GM21576 (cell line): Measurements from ENCODE around the gene SMCHD1.
"Not testable (repeated sequence)": the region's sequence is repeated elsewhere in the genome, so short reads cannot be mapped to it uniquely, and the experiment has no call there.

Source experiments
- ATAC-seq: cut with Tn5 transposase; IDR thresholded peaks from one replicate; pipeline ENCODE4 v1.9.1; 2021; ENCODE audit warnings: mild to moderate bottlenecking, moderate library complexity; ENCODE audit not compliant: unreplicated experiment

The SMCHD1 gene

GRCh38 chr18:2656981-2657512 is 1.5 kb downstream of the SMCHD1 start:
- no peak for ATAC-seq

GRCh38 chr18:2657788-2658458 is 2.4 kb downstream of the SMCHD1 start:
- no peak for ATAC-seq

DNA sequence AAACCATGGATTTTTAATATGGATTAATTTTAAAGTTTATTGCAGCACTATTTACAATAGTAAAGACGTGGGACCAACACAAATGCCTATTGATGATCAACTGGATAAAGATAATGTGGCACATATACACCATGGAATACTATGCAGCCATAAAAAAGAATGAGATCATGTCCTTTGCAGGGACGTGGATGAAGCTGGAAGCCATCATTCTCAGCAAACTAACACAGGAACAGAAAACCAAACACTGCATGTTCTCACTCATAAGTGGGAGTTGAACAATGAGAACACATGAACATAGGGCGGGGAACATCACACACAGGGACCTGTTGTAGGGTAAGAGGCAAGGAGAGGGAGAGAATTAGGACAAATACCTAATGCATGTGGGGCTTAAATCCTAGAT is 5.3 kb downstream of the SMCHD1 start:
- not testable (repeated sequence) for ATAC-seq

DNA sequence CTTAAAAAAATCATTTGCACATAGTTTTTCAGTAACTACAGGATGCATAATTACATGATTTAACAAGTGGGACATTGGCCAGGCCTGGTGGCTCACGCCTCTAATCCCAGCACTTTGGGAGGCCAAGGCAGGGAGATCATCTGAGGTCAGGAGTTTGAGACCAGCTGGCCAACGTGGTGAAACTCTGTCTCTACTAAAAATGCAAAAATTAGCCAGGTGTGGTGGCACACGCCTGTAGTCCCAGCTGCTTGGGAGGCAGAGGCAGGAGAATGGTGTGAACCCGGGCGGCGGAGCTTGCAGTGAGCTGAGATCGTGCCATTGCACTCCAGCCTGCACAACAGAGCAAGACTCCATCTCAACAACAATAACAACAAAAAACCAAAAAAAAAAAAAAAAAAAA is 6.8 kb downstream of the SMCHD1 start:
- ATAC-seq, result not testable (repeated sequence)

DNA sequence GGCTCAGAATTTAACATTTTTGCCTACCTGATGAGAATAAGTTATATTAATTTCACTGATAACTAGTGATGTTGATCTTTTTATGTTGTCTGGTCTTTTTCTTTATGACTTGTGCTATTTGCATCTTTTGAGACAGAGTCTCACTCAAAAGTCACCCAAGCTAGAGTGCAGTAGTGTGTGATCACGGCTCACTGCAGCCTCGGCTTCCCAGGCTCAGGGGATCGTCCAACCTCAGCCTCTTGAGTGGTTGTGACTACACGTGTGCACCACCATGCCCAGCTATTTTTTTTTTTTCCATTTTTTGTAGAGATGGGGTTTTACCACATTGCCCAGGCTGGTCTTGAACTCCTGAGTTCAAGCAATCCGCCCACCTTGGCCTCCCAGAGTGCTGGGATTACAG is 7.5 kb downstream of the SMCHD1 start:
- no peak for ATAC-seq

DNA sequence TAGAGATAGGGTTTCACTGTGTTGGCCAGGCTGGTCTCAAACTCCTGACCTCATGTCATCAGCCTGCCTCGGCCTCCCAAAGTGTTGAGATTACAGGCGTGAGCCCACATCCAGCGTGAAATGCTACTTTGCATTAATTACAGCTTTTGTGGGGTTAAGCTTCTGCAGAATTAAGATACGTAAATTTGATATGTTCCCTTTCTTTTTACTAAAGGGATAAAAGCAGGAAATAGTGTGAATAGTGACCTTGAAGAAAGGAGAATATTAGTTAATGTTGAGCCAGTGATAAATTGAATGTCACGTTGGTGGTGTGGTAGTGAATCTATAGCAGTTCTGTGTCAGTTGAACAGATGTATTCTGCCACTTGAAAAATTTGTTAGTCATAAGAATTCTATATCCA is 16.9 kb downstream of the SMCHD1 start:
- no peak for ATAC-seq

- no peak for ATAC-seq
Measured at GRCh38 chr18:2672872-2673271, 17.3 kb downstream of the SMCHD1 start.

- not testable (repeated sequence) for ATAC-seq
Measured at GRCh38 chr18:2678933-2679332, 23.4 kb downstream of the SMCHD1 start.

DNA sequence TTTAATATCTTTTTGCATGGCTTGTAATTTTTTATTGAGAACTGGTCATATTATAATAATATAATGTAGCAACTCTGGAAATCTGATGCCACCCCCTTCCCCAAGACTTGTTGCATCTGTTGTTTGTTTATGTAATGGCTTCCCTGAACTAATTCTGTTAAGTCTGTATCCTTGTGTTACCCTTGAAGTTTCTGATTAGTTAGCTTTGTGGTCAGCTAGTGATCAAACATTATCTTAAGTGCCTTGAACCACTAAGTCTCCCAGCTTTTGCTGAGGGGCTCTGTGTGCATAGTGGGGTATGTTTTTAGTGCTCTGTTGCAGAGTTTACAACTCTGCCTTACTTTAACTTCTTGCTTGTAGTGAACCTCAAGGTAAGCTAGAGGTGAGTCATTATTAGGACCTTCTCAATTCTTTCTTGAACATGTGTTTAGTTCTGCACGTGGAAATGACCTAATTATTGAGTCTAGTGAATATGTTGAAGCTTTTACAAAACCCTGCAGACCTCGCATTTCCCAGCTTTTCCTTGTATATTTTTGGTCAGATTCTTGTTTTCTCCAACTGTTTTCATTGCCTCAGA is 24.8 kb downstream of the SMCHD1 start:
- no peak for ATAC-seq

DNA sequence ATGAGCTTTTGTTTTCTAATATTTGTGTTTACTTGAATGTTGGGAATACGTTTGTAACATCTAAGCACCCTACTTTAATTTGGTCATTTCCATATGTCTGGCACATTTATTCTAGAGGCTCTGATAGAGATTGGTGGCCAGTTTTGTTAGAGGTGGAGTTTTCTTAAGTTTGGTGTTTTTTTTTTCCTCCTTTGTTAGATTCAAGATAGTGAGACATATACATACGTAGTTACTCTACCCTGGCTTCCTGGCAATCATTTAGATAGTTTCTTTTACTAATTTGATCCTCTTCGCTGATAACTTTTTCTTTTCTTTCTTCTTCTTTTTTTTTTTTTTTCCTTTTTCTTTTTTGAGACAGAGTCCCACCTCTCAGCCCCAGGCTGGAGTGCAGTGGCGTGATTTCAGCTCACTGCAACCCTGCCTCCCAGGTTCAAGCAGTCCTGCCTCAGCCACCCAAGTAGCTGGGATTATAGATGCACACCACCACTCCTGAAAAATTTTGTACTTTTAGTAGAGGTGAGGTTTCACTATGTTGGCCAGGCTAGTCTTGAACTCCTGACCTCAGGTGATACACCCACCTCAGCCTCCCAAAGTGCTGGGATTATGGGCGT is 26.6 kb downstream of the SMCHD1 start:
- ATAC-seq, result no peak

DNA sequence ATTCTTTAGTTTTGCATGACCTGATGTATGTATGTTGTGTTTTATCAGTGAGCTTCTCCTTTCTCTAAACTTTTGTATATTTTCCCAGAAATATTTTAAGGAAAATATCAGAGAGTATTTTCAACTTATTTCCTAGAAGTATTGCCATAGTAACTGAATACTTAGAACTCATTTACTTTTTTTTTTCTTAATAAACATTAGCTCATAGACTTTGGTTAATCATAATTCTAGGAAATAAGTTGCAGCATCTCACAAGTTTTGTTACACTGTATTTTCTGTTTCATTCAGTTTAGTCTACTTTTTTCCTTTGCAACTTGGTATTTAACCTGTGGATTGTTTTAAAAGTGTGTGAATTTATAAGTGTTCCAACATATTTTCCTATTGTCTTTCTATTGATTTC is 27.5 kb downstream of the SMCHD1 start:
- ATAC-seq, result no peak

DNA sequence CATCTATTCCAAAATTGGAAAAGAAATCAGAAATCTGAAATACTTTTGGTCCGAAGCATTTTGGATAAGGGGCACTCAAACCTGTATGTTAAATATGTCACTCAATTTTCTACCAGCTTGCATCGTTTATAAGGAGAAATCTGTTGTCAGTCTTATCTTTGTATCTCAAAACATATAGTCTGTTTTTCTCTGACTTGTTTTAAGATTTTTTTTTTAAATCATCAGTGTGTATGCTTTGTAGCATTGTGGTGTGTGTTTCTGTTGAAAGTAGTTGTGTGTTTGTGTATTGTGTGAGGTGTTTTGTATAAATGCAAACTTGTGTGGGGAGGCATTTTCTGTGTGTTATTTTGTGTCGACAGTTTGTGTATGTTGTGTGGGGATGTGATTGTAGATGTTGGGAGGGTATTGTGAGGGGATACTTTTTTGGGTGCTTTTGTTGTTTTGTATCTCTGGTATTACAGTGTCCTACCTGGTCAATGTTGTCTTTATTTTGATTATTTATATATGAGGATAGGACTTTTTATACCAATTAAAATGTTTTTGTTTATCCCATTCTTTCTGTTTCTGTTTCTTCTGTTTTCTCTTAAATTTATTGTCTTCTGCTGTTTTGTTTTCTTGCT is 30.9 kb downstream of the SMCHD1 start:
- ATAC-seq, result no peak

GRCh38 chr18:2687390-2688001 is 32.0 kb downstream of the SMCHD1 start:
- no peak for ATAC-seq

DNA sequence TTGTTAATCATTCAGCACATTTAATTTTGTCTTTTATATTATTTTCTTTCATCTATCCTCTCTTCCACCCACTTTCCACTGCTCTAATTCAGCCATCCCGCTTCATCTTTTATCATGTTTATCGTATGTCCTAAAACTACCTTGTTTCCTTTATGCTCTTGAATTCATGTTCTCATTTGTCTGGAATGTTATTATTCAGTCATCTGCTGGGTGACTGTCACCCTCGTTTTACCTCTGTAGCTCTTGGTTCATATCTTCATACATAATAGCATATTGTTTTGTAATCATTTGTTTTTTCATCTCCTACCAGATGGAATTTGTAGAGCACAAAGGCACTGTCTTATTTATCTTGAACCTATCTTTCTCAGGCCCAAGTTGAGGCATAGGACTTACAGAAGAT is 37.0 kb downstream of the SMCHD1 start:
- ATAC-seq, result no peak

DNA sequence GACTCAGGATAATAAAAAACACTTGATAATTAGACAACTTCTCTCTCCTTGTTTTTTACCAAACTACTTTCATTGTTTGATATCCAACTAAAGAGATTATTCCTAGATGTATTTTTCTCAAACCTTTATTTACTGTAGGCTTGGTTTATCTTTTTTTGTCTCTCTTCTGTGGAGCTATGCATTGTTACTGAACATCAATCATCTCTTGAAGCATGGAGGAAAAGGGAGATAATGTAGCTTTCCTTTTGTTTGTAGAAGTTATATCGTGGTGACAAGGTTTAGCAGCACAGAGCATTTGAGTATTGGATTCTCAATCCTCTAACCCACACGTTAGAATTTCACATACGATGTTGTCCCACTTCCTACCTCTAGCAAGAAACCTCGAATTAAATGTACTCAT is 41.7 kb downstream of the SMCHD1 start:
- no peak for ATAC-seq

DNA sequence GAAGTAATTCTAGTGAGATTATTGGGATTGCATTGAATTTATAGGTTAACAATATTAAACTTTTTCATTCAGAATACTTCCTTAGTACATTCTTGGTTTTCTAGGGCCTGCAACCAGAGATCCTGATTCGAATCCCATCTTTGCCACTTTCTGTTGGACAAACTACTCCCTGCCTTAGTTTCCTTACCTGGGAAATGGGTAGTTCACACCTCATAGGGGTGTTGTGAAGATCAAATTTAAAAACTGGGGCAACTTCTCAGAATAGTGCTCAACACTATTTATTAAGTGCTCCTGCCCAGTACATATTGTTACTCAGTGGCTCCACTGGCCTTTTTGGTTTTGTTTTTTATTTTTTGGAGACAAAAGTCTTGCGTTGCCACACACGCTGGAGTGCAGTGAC is 43.5 kb downstream of the SMCHD1 start:
- no peak for ATAC-seq

DNA sequence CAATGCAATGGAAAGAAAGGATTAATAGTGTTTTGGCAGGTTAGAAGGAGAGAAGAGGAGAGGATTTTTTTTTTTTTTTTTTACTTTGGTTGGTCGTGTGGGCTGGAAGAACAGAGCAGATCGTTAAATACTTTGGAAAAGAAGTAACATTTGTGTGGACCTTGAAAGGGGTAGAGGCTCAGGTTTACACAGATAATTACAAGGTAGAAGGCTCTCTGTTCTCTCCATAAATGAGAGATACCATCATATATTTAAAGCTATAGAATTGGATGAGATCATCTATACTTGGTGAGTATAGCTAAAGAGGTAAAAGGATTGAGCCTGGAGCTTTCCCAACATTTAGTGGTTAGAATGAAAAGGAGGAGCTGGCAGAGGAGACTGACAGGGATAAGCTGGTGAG is 49.0 kb downstream of the SMCHD1 start:
- ATAC-seq, result no peak

DNA sequence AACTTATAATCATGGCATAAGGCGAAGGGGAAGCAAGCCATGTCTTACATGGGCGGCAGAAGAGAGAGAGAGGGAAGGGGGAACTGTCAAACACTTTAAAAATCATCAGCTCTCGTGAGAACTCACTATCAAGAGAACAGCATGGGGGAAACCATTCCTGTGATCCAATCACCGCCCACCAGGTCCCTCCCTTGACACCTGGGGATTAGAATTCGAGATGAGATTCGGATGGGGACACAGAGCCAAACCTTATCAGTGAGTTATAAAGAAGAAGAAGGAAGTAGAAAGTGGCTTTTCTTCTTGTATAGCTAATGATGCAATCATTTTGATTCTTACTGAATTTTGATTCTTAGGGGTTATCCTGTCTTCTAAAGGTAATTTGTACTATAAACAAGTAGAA is 51.4 kb downstream of the SMCHD1 start:
- ATAC-seq, result no peak

DNA sequence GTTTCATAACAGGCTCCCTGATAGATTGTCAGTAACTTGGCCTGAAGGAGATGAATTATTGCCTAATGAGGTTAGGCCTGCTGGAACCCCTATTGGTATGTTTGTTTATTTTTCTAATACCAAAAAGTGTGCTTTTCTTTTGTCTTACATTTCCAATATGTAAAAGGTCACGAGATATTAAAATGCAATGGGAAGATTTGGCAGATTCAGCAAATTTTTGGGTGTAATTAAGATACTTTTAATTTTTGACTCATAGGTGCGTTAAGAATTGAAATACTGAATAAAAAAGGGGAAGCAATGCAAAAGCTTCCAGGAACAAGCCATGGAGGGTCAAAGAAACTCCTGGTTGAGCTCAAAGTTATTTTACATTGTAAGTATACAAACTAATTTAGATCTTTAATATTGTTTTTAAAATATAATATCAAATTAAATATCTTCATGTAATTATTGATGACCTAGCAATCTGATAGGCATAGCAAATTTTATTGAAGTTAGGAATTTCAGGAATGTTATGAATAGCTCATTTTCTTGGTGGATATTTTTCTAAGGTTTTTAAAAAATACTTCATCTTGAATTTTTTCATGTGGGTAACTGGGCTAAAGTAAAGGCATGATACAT is 52.1 kb downstream of the SMCHD1 start:
- no peak for ATAC-seq

GRCh38 chr18:2709316-2709715 is 53.8 kb downstream of the SMCHD1 start:
- no peak for ATAC-seq

DNA sequence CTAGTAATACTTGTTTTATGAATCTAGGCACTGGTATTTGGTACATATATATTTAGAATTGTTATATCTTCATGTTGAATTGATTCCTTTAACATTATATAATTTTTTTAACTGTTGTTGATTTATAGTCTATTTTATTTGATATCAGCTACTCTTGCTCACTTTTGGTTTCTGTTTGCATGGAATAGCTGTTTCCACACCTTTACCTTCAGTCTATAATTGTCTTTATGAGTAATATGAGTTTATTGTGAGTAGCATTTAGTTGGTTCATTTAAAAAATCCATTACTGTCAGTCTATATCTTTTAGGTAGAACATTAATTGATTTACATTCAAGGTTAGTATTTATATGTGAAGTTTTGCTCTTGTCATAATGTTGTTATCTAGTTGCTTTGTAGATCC is 58.6 kb downstream of the SMCHD1 start:
- ATAC-seq, result no peak
